Panc1 (cell line): Measurements from ENCODE around the gene VPS35L. TPM values are rescaled to one million over a fixed set of nuclear protein-coding genes. Genes with fewer than 3 reads are reported as not detected.

Experiments
- ATAC-seq: fragments of 200-7000 bp; cut with Tn5 transposase; 2 replicates; pipeline ENCODE4 v1.9.1; 2020; ENCODE audit warnings: mild to moderate bottlenecking, moderate library complexity
- BruUV-seq: library from RNA; stranded (reverse); fragments of 400-500 nt; replicated peaks from 2 replicates; lab custom pipeline; 2021; lab: Mats Ljungman, UMichigan
- CTCF ChIA-PET: fragments of 300-600 bp; sonication (Branson Sonifier 250); formaldehyde crosslinking; loops from one replicate; lab custom pipeline; 2022; ENCODE audit warnings: antibody characterized with exemption; lab: Charles Lee
- POLR2A ChIA-PET: fragments of 300-600 bp; sonication (Branson Sonifier 250); formaldehyde crosslinking; loops from one replicate; lab custom pipeline; 2022; ENCODE audit warnings: antibody characterized with exemption; lab: Charles Lee
- DNase-seq: peaks from one replicate; pipeline ENCODE4 v3.0.0-alpha.2; 2010; ENCODE audit warnings: low read depth, low spot score
- H3K27ac ChIP-seq: 2 replicates; pipeline ENCODE4 v1.5.1; 2011; ENCODE audit warnings: mild to moderate bottlenecking, low read length, inconsistent platforms
- H3K27me3 ChIP-seq: fragments of 200-500 bp; sonication (Bioruptor generic); 2 replicates; pipeline ENCODE4 v1.6.0; 2014; ENCODE audit warnings: low read length, inconsistent platforms; ENCODE audit not compliant: control insufficient read depth, insufficient read depth
- H3K36me3 ChIP-seq: fragments of 200-500 bp; sonication (Bioruptor generic); 2 replicates; pipeline ENCODE4 v1.5.1; 2014; ENCODE audit warnings: inconsistent platforms, mild to moderate bottlenecking, low read length, moderate library complexity; ENCODE audit not compliant: control insufficient read depth, insufficient read depth
- H3K4me1 ChIP-seq: 2 replicates; pipeline ENCODE4 v1.5.1; 2011; ENCODE audit warnings: inconsistent platforms, mild to moderate bottlenecking, low read length, moderate library complexity; ENCODE audit not compliant: control insufficient read depth, insufficient read depth
- H3K4me3 ChIP-seq, 2 experiments: 2 replicates each; pipeline ENCODE4 v1.5.1; 2011 to 2012; ENCODE audit warnings: low read depth in 2 of 2, low read length in 2 of 2, mild to moderate bottlenecking in 2 of 2, inconsistent platforms in 1 of 2, moderate library complexity in 1 of 2
- H3K9me3 ChIP-seq: fragments of 200-500 bp; sonication (Bioruptor generic); 2 replicates; pipeline ENCODE4 v1.5.1; 2014; ENCODE audit warnings: low read depth, mild to moderate bottlenecking, inconsistent platforms, low read length, moderate library complexity; ENCODE audit not compliant: control insufficient read depth, insufficient read depth
- POLR2AphosphoS5 ChIP-seq: IDR thresholded peaks from 2 replicates; pipeline ENCODE4 v1.6.1; 2012; ENCODE audit warnings: mild to moderate bottlenecking, low read depth, low read length, moderate library complexity
- SIN3A ChIP-seq: IDR thresholded peaks from 2 replicates; pipeline ENCODE4 v1.6.1; 2012; ENCODE audit warnings: low read depth, mild to moderate bottlenecking, low read length, moderate library complexity, borderline replicate concordance; ENCODE audit not compliant: insufficient read depth
- TCF7L2 ChIP-seq: IDR thresholded peaks from 2 replicates; pipeline ENCODE4 v1.6.1; 2011; ENCODE audit warnings: mild to moderate bottlenecking, low read depth, low read length, inconsistent platforms
- in situ Hi-C: cut with HindIII; loops from 2 replicates; pipeline ENCODE4 v1.10.0; 2016; ENCODE audit warnings: low sequenced_read_pairs, low pct_unique_long_range_greater_than_20kb
- intact Hi-C: fragments of 100-400 bp; cut with micrococcal nuclease; formaldehyde crosslinking; loops from one replicate; pipeline ENCODE4 v1.10.0; 2022; ENCODE audit not compliant: unreplicated experiment
- total RNA-seq: library from RNA; stranded (reverse); gene quantifications from one replicate; pipeline ENCODE4 v1.2.1, GENCODE V29; 2021; ENCODE audit not compliant: unreplicated experiment
- TF ChIP-seq, protein P1 (sequence below): fragments of 450-650 bp; IDR thresholded peaks from 2 replicates; pipeline ENCODE4 v1.5.1; 2017; ENCODE audit warnings: mild to moderate bottlenecking
- TF ChIP-seq, protein P2 (sequence below), 2 experiments: IDR thresholded peaks; 2 replicates each; pipeline ENCODE4 v1.6.1; 2011 to 2012; ENCODE audit warnings: low read depth in 2 of 2, control low read depth in 1 of 2, low read length in 1 of 2, mild to moderate bottlenecking in 1 of 2, moderate library complexity in 1 of 2; ENCODE audit not compliant: insufficient read depth in 1 of 2

VPS35L gene
- total RNA-seq, 1 experiment from 2014 or later, result 124 TPM

DNA sequence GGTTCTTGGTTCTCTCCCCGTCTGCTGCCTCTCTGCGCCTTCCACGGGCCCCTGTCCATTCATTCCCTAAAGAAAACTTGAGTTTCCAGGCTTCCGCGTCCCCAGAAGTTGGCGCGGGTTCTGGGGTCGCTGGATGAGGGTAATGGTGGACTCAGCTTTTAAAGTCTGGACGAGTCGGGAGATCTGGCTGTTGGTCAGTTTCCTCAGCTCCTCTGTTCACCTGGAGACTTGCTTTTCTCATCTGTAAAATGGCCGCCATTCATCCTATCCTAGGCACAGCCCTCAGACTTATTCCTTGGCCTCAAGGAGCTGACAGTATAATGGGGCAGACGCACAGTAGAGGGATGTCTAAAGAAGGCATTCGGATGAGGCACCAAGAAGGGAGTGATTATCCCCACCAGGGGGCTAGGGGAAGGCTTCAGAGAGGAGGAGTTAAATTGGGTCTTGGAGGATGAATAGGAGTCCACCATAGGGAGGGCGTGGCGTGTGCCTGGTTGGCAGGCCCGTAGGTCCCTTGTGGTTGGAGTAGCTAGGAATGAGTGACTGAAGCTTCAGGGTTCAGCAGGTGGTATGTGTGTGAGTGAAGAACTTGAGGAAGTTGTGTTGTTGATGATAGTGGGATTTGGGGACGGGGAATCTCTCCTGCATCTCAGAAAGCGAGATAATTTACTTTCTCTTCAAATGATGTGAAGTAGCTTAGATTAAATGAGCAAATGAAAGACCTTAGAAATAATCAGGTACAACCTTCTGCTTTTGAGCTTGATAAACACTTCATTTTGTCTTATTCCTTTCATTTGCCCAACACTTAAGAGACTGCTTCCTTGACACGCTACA is 652 bp downstream of the VPS35L start:
- in situ Hi-C loops (no loop called here), intact Hi-C loops (no loop called here)
- Histone ChIP-seq H3K4me1 (peaks cover 15% of the 10 kb centered on the region), H3K9me3 (no peaks in the 10 kb centered on the region), H3K4me3 (peak overlapping the region; percentile 78 to 95), H3K36me3 (peaks cover 6% of the 10 kb centered on the region), H3K27me3 (no peaks in the 10 kb centered on the region), H3K27ac (peak overlapping the region; percentile 98)
- peak; percentile 84 for DNase-seq
- ATAC-seq, result peak; percentile 75
- ChIA-PET POLR2A (interaction anchor here (0.6 to 1.3 kb wide), 6 partner anchors 17 to 210 kb away, joined by 3 to 8 read pairs (median 4); no protein-coding TSS in a partner anchor), CTCF (interaction anchor here (0.6 to 1.7 kb wide), 3 partner anchors 28 to 489 kb away, joined by 3 to 7 read pairs (median 3); partner anchors contain the start of gene COQ7)
- TSS peak; percentile 86 for BruUV-seq
- no peak for TF ChIP-seq SIN3A
- TF ChIP-seq, protein P1, sequence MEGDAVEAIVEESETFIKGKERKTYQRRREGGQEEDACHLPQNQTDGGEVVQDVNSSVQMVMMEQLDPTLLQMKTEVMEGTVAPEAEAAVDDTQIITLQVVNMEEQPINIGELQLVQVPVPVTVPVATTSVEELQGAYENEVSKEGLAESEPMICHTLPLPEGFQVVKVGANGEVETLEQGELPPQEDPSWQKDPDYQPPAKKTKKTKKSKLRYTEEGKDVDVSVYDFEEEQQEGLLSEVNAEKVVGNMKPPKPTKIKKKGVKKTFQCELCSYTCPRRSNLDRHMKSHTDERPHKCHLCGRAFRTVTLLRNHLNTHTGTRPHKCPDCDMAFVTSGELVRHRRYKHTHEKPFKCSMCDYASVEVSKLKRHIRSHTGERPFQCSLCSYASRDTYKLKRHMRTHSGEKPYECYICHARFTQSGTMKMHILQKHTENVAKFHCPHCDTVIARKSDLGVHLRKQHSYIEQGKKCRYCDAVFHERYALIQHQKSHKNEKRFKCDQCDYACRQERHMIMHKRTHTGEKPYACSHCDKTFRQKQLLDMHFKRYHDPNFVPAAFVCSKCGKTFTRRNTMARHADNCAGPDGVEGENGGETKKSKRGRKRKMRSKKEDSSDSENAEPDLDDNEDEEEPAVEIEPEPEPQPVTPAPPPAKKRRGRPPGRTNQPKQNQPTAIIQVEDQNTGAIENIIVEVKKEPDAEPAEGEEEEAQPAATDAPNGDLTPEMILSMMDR, result 0 out of 2 replicates have a peak, but pooled peaks have one; percentile 1
- TF ChIP-seq POLR2AphosphoS5, result no peak
- TF ChIP-seq, protein P2, sequence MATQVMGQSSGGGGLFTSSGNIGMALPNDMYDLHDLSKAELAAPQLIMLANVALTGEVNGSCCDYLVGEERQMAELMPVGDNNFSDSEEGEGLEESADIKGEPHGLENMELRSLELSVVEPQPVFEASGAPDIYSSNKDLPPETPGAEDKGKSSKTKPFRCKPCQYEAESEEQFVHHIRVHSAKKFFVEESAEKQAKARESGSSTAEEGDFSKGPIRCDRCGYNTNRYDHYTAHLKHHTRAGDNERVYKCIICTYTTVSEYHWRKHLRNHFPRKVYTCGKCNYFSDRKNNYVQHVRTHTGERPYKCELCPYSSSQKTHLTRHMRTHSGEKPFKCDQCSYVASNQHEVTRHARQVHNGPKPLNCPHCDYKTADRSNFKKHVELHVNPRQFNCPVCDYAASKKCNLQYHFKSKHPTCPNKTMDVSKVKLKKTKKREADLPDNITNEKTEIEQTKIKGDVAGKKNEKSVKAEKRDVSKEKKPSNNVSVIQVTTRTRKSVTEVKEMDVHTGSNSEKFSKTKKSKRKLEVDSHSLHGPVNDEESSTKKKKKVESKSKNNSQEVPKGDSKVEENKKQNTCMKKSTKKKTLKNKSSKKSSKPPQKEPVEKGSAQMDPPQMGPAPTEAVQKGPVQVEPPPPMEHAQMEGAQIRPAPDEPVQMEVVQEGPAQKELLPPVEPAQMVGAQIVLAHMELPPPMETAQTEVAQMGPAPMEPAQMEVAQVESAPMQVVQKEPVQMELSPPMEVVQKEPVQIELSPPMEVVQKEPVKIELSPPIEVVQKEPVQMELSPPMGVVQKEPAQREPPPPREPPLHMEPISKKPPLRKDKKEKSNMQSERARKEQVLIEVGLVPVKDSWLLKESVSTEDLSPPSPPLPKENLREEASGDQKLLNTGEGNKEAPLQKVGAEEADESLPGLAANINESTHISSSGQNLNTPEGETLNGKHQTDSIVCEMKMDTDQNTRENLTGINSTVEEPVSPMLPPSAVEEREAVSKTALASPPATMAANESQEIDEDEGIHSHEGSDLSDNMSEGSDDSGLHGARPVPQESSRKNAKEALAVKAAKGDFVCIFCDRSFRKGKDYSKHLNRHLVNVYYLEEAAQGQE (IDR thresholded peaks at IDR 0.05; ENCODE audit: insufficient read depth in 1 of 2, low read depth in 2 of 2, low read length in 1 of 2), result no peak
- no peak for TF ChIP-seq TCF7L2

DNA sequence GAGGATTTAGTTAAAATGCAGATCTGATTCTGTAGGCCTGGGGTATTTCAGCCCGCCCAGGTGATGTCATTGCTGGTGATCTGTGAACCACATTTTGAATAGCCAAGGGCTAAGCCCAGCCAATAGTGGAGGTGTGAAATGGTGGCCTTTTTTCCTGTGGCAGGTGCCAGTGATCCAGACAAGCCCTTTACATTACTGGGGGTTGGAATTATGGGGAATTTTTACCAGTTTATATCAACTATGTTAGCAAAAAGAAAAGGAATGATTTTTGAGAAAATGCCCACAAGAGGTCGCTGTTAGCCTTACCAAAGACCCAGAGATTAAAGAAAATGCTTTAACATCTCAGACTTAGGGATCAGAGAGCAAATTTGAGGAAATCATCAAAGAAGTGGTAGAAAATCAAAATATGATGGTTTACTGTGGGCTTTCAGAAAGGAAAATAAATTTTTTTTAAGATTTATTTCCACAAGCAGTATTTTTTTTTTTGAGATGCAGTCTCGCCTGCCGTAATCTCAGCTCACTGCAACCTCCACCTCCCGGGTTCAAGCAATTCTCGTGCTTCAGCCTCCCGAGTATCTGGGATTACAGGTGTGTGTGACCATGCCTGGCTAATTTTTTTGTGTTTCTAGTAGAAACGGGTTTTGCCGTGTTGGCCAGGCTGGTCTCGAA is 3.9 kb downstream of the VPS35L start:
- intact Hi-C loops (no loop called here), in situ Hi-C loops (no loop called here)
- Histone ChIP-seq H3K36me3 (no peaks in the 10 kb centered on the region), H3K9me3 (no peaks in the 10 kb centered on the region), H3K27ac (no peak overlapping the region), H3K4me1 (peaks cover 10% of the 10 kb centered on the region), H3K27me3 (no peaks in the 10 kb centered on the region), H3K4me3 (no peak overlapping the region)
- ATAC-seq, result no peak
- no peak for TF ChIP-seq POLR2AphosphoS5
- TF ChIP-seq, protein P1, result peak; percentile 89
- ChIA-PET CTCF (interaction anchor here (0.7 to 0.8 kb wide), 3 partner anchors 20 to 1551 kb away, joined by 3 to 4 read pairs (median 3); no protein-coding TSS in a partner anchor), POLR2A (no interaction called here)
- no TSS peak for BruUV-seq
- DNase-seq, result peak; percentile 32
